OCI-LY7 (cell line): ENCODE data around the gene RNF167. TPM values are rescaled to one million over a fixed set of nuclear protein-coding genes. Genes with fewer than 3 reads are reported as not detected.

Experiments
- BruUV-seq: library from RNA; stranded (reverse); fragments of 400-500 nt; replicated peaks from 2 replicates; lab custom pipeline; 2021; lab: Mats Ljungman, UMichigan
- CTCF ChIA-PET: fragments of 300-600 bp; sonication (Branson Sonifier 250); formaldehyde crosslinking; loops from one replicate; lab custom pipeline; 2022; ENCODE audit warnings: antibody characterized with exemption; ENCODE audit not compliant: unreplicated experiment; lab: Charles Lee
- POLR2A ChIA-PET: fragments of 300-600 bp; sonication (Branson Sonifier 250); formaldehyde crosslinking; loops from one replicate; lab custom pipeline; 2022; ENCODE audit warnings: antibody characterized with exemption; lab: Charles Lee
- DNase-seq: peaks from one replicate; pipeline ENCODE4 v3.0.0-alpha.2; 2015; ENCODE audit warnings: low spot score
- H2AFZ ChIP-seq: fragments of 200-600 bp; sonication (generic), shearing (Covaris generic); 2 replicates; pipeline ENCODE4 v1.6.1; 2014; ENCODE audit warnings: mild to moderate bottlenecking, antibody characterized with exemption, low read length, moderate library complexity
- H3K27ac ChIP-seq: fragments of 200-600 bp; sonication (generic); 2 replicates; pipeline ENCODE4 v1.5.1; 2014; ENCODE audit warnings: mixed run types, low read depth, mild to moderate bottlenecking, moderate library complexity, low read length, inconsistent platforms; ENCODE audit not compliant: poor library complexity, severe bottlenecking
- H3K36me3 ChIP-seq: fragments of 200-600 bp; sonication (generic); 2 replicates; pipeline ENCODE4 v1.6.1; 2014; ENCODE audit warnings: mild to moderate bottlenecking, antibody characterized with exemption, low read length, moderate library complexity, mixed read lengths; ENCODE audit not compliant: insufficient read depth
- H3K4me1 ChIP-seq: fragments of 200-600 bp; sonication (generic); 2 replicates; pipeline ENCODE4 v1.5.1; 2014; ENCODE audit warnings: mild to moderate bottlenecking, low read length; ENCODE audit not compliant: insufficient read depth, poor library complexity, severe bottlenecking
- H3K4me2 ChIP-seq: fragments of 200-600 bp; sonication (generic); 2 replicates; pipeline ENCODE4 v1.6.1; 2014; ENCODE audit warnings: mild to moderate bottlenecking, low read length
- H3K4me3 ChIP-seq: fragments of 200-600 bp; sonication (generic); 2 replicates; pipeline ENCODE4 v1.5.1; 2014; ENCODE audit warnings: mild to moderate bottlenecking, low read depth, low read length; ENCODE audit not compliant: poor library complexity, severe bottlenecking
- H3K79me2 ChIP-seq: fragments of 200-600 bp; sonication (generic); 2 replicates; pipeline ENCODE4 v1.6.1; 2016; ENCODE audit warnings: low read depth, mild to moderate bottlenecking, low read length, moderate library complexity, mixed read lengths; ENCODE audit not compliant: insufficient read depth
- H3K9me2 ChIP-seq: fragments of 200-600 bp; sonication (generic); 2 replicates; pipeline ENCODE4 v1.6.1; 2016; ENCODE audit warnings: mild to moderate bottlenecking, low read length, mixed read lengths; ENCODE audit not compliant: insufficient read depth
- H3K9me3 ChIP-seq: fragments of 200-600 bp; sonication (generic); 2 replicates; pipeline ENCODE4 v1.6.1; 2014; ENCODE audit warnings: mild to moderate bottlenecking, mixed run types, low read length, mixed read lengths
- H4K20me1 ChIP-seq: fragments of 200-600 bp; sonication (generic); 2 replicates; pipeline ENCODE4 v1.6.1; 2014; ENCODE audit warnings: mild to moderate bottlenecking, antibody characterized with exemption, low read length, moderate library complexity, mixed read lengths; ENCODE audit not compliant: insufficient read depth
- CTCF ChIP-seq: fragments of 200-600 bp; sonication (generic); conservative IDR thresholded peaks from 2 replicates; pipeline ENCODE4 v1.5.1; 2014; ENCODE audit warnings: mild to moderate bottlenecking, antibody characterized with exemption, low read length, moderate library complexity, mixed read lengths
- EZH2phosphoT487 ChIP-seq: fragments of 200-600 bp; sonication (generic); IDR thresholded peaks from 2 replicates; pipeline ENCODE4 v1.6.1; 2018; ENCODE audit warnings: low read depth, borderline replicate concordance, mild to moderate bottlenecking, mixed run types, antibody characterized with exemption, low read length, moderate library complexity, mixed read lengths
- intact Hi-C: fragments of 100-400 bp; cut with micrococcal nuclease; formaldehyde crosslinking; loops from one replicate; pipeline ENCODE4 v1.10.0; 2022; ENCODE audit not compliant: unreplicated experiment
- microRNA-seq: library from miRNA; unstranded; fragments of <30 nt; microRNA quantifications from one replicate; pipeline ENCODE4 v1.2.0, GENCODE V29; 2022; ENCODE audit warnings: borderline replicate concordance
- small RNA-seq: library from RNA; depleted of rRNA; stranded (forward); fragments of <200 nt; gene quantifications from one replicate; pipeline ENCODE3, GENCODE V24; 2014
- total RNA-seq, 2 experiments: library from RNA; depleted of rRNA in 1 of 2; stranded (reverse); fragments of >200 nt in 1 of 2; shearing (Covaris generic) in 1 of 2; gene quantifications; 2 replicates each; pipeline ENCODE4 v1.2.3, GENCODE V29; 2014 to 2022

RNF167 gene
- total RNA-seq, 2 experiments from 2014 or later, result 46.5 to 124 TPM

GRCh38 chr17:4987767-4988567 is 47.9 kb downstream of the RNF167 start:
- Histone ChIP-seq H4K20me1 (no peaks in the 10 kb centered on the region), H2AFZ (peak overlapping the region; percentile 83), H3K79me2 (peaks cover 3% of the 10 kb centered on the region; the same call in 1 of the 2 replicates), H3K9me3 (no peaks in the 10 kb centered on the region), H3K4me2 (peak overlapping the region; percentile 99), H3K9me2 (no peaks in the 10 kb centered on the region), H3K4me3 (peak overlapping the region; percentile 93), H3K36me3 (peaks cover 4% of the 10 kb centered on the region; the same call in 1 of the 2 replicates), H3K4me1 (peaks cover 27% of the 10 kb centered on the region), H3K27ac (peak overlapping the region; percentile 48)
- DNase-seq, result peak; percentile 47
- TF ChIP-seq CTCF (no peak), EZH2phosphoT487 (no peak)
- POLR2A ChIA-PET, result interaction anchor here (1.1 to 3.3 kb wide), 3 partner anchors 17 to 29 kb away, joined by 3 to 10 read pairs (median 5); partner anchors contain the start of gene SPAG7
- intact Hi-C loops, result loop anchor here (2.0 to 5.0 kb wide), 3 partner anchors 31 to 81 kb away; no protein-coding TSS in a partner anchor
- BruUV-seq, result TSS peak; percentile 74
- CTCF ChIA-PET, result interaction anchor here (1.3 kb wide), 1 partner anchor 10 kb away, joined by 4 read pairs; no protein-coding TSS in a partner anchor

- BruUV-seq, result no TSS peak
- intact Hi-C loops, result no loop called here
- peaks cover 16% of the 10 kb centered on the region for H3K4me1 ChIP-seq
- H3K4me3 ChIP-seq, result no peak overlapping the region
- POLR2A ChIA-PET, result interaction anchor here (0.5 kb wide), 1 partner anchor 55 kb away, joined by 3 read pairs; no protein-coding TSS in a partner anchor
- DNase-seq, result no peak
- H4K20me1 ChIP-seq, result no peaks in the 10 kb centered on the region
- H3K9me3 ChIP-seq, result no peaks in the 10 kb centered on the region
- no peaks in the 10 kb centered on the region for H3K36me3 ChIP-seq
- no peak overlapping the region for H2AFZ ChIP-seq
- no peak overlapping the region for H3K27ac ChIP-seq
- TF ChIP-seq CTCF (no peak), EZH2phosphoT487 (no peak)
- H3K79me2 ChIP-seq, result 0 out of 2 replicates have a peak, but pooled peaks cover under 1% of the 10 kb centered on the region
- H3K9me2 ChIP-seq, result no peaks in the 10 kb centered on the region
- H3K4me2 ChIP-seq, result no peak overlapping the region
- CTCF ChIA-PET, result no interaction called here
Observed at GRCh38 chr17:4994081-4994595, 54.1 kb downstream of the RNF167 start.

Small RNA genes lying within 50 kb of the gene (microRNA-seq; reads per million reads assigned to microRNA genes)
- not detected for gene MIR6864
- gene MIR6865, result not detected

Small RNA genes lying within 50 kb of the gene (small RNA-seq; reads per million reads assigned to genes)
- gene MIR6864 (not detected), gene MIR6865 (not detected)

Other genes with a start within 250 kb of the RNF167 start
- 28.2 and 36.8 TPM in 2 replicates for gene PELP1, start 236.1 kb upstream of the RNF167 start, total RNA-seq (2014; rRNA removed; shearing (Covaris generic))
- gene PELP1, start 236.1 kb upstream of the RNF167 start, total RNA-seq (2022), result 104 and 113 TPM in 2 replicates
- 49.8 and 56.7 TPM in 2 replicates for gene ARRB2, start 229.6 kb upstream of the RNF167 start, total RNA-seq (2014; rRNA removed; shearing (Covaris generic))
- gene ARRB2, start 229.6 kb upstream of the RNF167 start, total RNA-seq (2022), result 84.9 and 96.1 TPM in 2 replicates
- gene MED11, start 208.8 kb upstream of the RNF167 start, total RNA-seq (2014; rRNA removed; shearing (Covaris generic)), result 35.3 and 35.9 TPM in 2 replicates
- gene MED11, start 208.8 kb upstream of the RNF167 start, total RNA-seq (2022), result 19.0 and 19.2 TPM in 2 replicates
- gene ZMYND15, start 200.4 kb upstream of the RNF167 start, total RNA-seq (2014; rRNA removed; shearing (Covaris generic)), result not detected in 2 replicates
- not detected in 2 replicates for gene ZMYND15, start 200.4 kb upstream of the RNF167 start, total RNA-seq (2022)
- not detected in 2 replicates for gene CXCL16, start 200.3 kb upstream of the RNF167 start, total RNA-seq (2014; rRNA removed; shearing (Covaris generic))
- gene CXCL16, start 200.3 kb upstream of the RNF167 start, total RNA-seq (2022), result not detected in 2 replicates
- not detected in 2 replicates for gene TM4SF5, start 168.4 kb upstream of the RNF167 start, total RNA-seq (2014; rRNA removed; shearing (Covaris generic))
- not detected in 2 replicates for gene TM4SF5, start 168.4 kb upstream of the RNF167 start, total RNA-seq (2022)
- gene VMO1, start 153.9 kb upstream of the RNF167 start, total RNA-seq (2014; rRNA removed; shearing (Covaris generic)), result not detected in 2 replicates
- 0.55 TPM in 1 of 2 replicates, not detected in the other for gene VMO1, start 153.9 kb upstream of the RNF167 start, total RNA-seq (2022)
- gene GLTPD2, start 151.3 kb upstream of the RNF167 start, total RNA-seq (2014; rRNA removed; shearing (Covaris generic)), result not detected in 2 replicates
- not detected in 2 replicates for gene GLTPD2, start 151.3 kb upstream of the RNF167 start, total RNA-seq (2022)
- 144 and 155 TPM in 2 replicates for gene PSMB6, start 144.1 kb upstream of the RNF167 start, total RNA-seq (2014; rRNA removed; shearing (Covaris generic))
- 111 and 137 TPM in 2 replicates for gene PSMB6, start 144.1 kb upstream of the RNF167 start, total RNA-seq (2022)
- 6.6 and 10.2 TPM in 2 replicates for gene PLD2, start 133.1 kb upstream of the RNF167 start, total RNA-seq (2014; rRNA removed; shearing (Covaris generic))
- gene PLD2, start 133.1 kb upstream of the RNF167 start, total RNA-seq (2022), result 13.5 and 18.7 TPM in 2 replicates
- 38.3 and 40.6 TPM in 2 replicates for gene MINK1, start 106.9 kb upstream of the RNF167 start, total RNA-seq (2014; rRNA removed; shearing (Covaris generic))
- 61.0 and 62.5 TPM in 2 replicates for gene MINK1, start 106.9 kb upstream of the RNF167 start, total RNA-seq (2022)
- 0.18 and 0.79 TPM in 2 replicates for gene C17orf107, start 40.7 kb upstream of the RNF167 start, total RNA-seq (2014; rRNA removed; shearing (Covaris generic))
- 0.76 and 1.1 TPM in 2 replicates for gene C17orf107, start 40.7 kb upstream of the RNF167 start, total RNA-seq (2022)
- 0.32 and 0.59 TPM in 2 replicates for gene CHRNE, start 37.2 kb upstream of the RNF167 start, total RNA-seq (2014; rRNA removed; shearing (Covaris generic))
- 0.27 and 0.68 TPM in 2 replicates for gene CHRNE, start 37.2 kb upstream of the RNF167 start, total RNA-seq (2022)
- not detected in 2 replicates for gene GP1BA, start 8.0 kb upstream of the RNF167 start, total RNA-seq (2014; rRNA removed; shearing (Covaris generic))
- gene GP1BA, start 8.0 kb upstream of the RNF167 start, total RNA-seq (2022), result not detected in 2 replicates
- 59.6 and 80.6 TPM in 2 replicates for gene SLC25A11, start 222 bp upstream of the RNF167 start, total RNA-seq (2014; rRNA removed; shearing (Covaris generic))
- 66.8 and 68.2 TPM in 2 replicates for gene SLC25A11, start 222 bp upstream of the RNF167 start, total RNA-seq (2022)
- gene PFN1, start 8.3 kb downstream of the RNF167 start, total RNA-seq (2014; rRNA removed; shearing (Covaris generic)), result 1,053 and 1,272 TPM in 2 replicates
- gene PFN1, start 8.3 kb downstream of the RNF167 start, total RNA-seq (2022), result 950 and 1,053 TPM in 2 replicates
- 14.6 and 24.6 TPM in 2 replicates for gene ENO3, start 10.9 kb downstream of the RNF167 start, total RNA-seq (2014; rRNA removed; shearing (Covaris generic))
- 79.4 and 80.4 TPM in 2 replicates for gene ENO3, start 10.9 kb downstream of the RNF167 start, total RNA-seq (2022)
- gene SPAG7, start 27.5 kb downstream of the RNF167 start, total RNA-seq (2014; rRNA removed; shearing (Covaris generic)), result 53.2 and 54.4 TPM in 2 replicates
- 58.9 and 67.7 TPM in 2 replicates for gene SPAG7, start 27.5 kb downstream of the RNF167 start, total RNA-seq (2022)
- gene CAMTA2, start 47.4 kb downstream of the RNF167 start, total RNA-seq (2014; rRNA removed; shearing (Covaris generic)), result 8.7 and 9.7 TPM in 2 replicates
- gene CAMTA2, start 47.4 kb downstream of the RNF167 start, total RNA-seq (2022), result 44.3 and 53.4 TPM in 2 replicates
- gene INCA1, start 57.3 kb downstream of the RNF167 start, total RNA-seq (2014; rRNA removed; shearing (Covaris generic)), result not detected in 2 replicates
- gene INCA1, start 57.3 kb downstream of the RNF167 start, total RNA-seq (2022), result 0.82 and 1.2 TPM in 2 replicates
- gene KIF1C, start 57.7 kb downstream of the RNF167 start, total RNA-seq (2014; rRNA removed; shearing (Covaris generic)), result 20.6 and 32.1 TPM in 2 replicates
- 51.1 and 53.7 TPM in 2 replicates for gene KIF1C, start 57.7 kb downstream of the RNF167 start, total RNA-seq (2022)
- not detected in 2 replicates for gene SLC52A1, start 95.2 kb downstream of the RNF167 start, total RNA-seq (2014; rRNA removed; shearing (Covaris generic))
- not detected in 2 replicates for gene SLC52A1, start 95.2 kb downstream of the RNF167 start, total RNA-seq (2022)
- gene ZFP3, start 138.2 kb downstream of the RNF167 start, total RNA-seq (2014; rRNA removed; shearing (Covaris generic)), result 0.98 and 1.8 TPM in 2 replicates
- gene ZFP3, start 138.2 kb downstream of the RNF167 start, total RNA-seq (2022), result 0.34 and 0.65 TPM in 2 replicates
- 28.3 and 32.0 TPM in 2 replicates for gene ZNF232, start 171.6 kb downstream of the RNF167 start, total RNA-seq (2014; rRNA removed; shearing (Covaris generic))
- gene ZNF232, start 171.6 kb downstream of the RNF167 start, total RNA-seq (2022), result 20.8 and 21.3 TPM in 2 replicates
- gene USP6, start 175.8 kb downstream of the RNF167 start, total RNA-seq (2014; rRNA removed; shearing (Covaris generic)), result 0.03 TPM in 1 of 2 replicates, not detected in the other
- gene USP6, start 175.8 kb downstream of the RNF167 start, total RNA-seq (2022), result 0.06 and 0.11 TPM in 2 replicates